ENCODE measurements around the gene NR2E1.

The NR2E1 gene

DNA sequence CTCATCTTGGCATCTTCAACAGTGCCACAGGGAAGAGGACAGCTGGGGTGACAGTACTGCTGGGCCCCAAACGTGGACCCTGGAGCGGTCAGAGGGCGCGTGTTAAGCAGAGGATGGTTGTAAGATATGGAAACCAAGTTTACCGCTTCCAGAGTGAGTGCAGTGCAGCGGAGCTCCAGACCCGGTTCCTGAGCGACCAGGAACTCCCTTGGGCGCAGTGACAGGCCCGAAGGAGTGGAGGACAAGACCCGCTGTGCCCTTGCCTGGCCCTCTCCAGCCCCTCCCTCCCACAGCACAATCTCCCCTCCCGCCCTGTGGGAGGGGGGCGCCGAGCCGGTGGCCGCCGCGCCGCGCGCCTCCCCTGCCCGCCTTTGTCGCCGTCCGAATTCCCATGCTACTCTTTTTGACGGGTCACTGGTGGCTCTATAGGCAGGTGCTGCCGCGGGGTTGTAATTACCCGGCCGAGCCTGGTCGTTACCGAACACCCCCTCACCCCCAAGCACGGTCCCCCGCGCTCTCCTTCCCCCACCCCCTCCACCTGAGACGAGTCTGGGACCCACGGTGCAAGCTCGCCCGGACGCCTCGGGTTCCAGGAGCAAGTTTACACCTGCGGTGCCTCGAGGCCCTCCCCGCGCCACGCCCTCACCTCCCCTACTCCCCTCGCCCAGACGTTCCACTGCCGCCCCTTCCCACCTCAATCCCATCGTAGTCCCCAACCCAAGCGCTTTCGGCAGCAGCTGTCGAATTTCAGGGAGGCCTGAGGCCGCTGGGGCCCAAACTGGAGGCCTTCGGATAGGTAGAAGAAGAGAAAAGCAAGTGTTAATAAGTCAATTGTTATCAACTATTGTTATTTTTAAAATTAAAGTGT is 3.9 kb downstream of the NR2E1 start:
- no peak overlapping the region for H3K27ac ChIP-seq
- peak overlapping the region in 1 of 7 experiments; percentile 13 for H3K4me3 ChIP-seq

DNA sequence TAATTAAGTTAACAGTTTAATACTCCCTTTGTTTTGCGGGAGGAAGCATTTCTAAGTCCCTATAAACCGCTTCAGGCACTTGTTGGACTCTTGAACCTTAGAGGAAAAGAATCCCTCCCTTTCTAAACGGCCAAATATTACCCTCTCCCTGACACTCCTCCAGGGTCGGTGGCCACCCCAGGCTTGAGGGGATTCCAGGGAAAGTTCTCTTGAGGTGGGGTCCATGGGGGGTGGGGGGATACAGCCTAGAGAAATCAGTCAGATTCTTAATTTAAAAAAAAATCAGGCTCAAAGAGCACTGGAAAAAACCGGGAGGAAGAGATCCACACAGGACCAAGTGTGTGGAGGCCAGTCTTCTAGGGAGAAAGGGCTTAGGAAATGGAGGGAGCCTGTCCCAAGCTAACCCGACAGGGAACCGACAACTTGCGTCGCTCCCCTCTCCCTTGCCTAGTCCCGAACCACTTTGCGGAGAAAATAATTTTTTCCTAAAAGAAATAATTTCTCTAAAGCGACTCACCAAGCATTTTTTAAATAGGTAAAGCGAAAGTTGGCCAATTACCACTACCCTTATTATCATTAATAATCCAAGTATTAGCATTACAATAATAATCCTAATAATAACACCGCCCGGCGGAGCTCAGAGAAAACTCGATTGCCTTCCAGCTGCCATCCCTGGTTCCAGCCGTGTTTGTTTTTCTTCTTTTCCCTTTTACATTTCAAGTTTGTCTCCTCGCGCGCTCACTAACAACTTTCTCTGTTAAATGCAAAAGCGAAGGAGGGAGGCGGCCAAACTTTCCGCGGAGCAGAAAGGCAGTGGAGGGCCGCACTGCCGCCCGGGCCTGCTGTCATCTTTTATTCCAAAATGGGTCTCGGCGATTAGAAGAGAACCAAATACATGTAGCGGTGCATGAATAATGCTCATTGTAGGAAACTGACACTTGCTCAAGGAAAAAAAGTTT is 4.8 kb downstream of the NR2E1 start:
- Histone ChIP-seq H3K4me3 (no peak overlapping the region), H3K27ac (no peak overlapping the region)

DNA sequence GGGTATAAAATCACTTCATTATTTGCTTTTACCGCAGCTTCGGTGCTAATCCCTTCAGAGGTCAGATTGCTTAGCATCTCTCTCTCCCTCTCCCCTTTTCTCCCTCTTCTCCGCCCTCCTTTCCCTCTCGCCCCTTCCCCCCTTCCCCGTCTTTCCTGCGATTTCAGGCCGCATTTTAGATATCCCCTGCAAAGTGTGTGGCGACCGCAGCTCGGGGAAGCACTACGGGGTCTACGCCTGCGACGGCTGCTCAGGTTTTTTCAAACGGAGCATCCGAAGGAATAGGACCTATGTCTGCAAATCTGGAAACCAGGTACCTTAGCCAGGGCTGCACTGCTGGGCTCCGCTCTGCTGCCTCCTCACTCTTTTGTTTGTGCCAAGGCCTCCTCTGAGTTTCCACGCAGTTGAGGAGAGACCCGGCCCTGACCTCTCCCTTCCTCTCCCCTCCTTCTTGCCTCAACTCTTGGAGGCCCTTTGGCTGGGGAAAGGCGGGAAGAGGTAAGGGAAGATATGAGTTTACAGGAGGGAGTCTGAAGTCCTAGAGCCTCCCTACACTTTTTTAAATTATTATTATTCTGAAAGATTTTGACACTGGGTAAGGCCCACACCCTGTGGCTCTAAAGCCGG is 5.6 kb downstream of the NR2E1 start:
- H3K27ac ChIP-seq = no peak overlapping the region

DNA sequence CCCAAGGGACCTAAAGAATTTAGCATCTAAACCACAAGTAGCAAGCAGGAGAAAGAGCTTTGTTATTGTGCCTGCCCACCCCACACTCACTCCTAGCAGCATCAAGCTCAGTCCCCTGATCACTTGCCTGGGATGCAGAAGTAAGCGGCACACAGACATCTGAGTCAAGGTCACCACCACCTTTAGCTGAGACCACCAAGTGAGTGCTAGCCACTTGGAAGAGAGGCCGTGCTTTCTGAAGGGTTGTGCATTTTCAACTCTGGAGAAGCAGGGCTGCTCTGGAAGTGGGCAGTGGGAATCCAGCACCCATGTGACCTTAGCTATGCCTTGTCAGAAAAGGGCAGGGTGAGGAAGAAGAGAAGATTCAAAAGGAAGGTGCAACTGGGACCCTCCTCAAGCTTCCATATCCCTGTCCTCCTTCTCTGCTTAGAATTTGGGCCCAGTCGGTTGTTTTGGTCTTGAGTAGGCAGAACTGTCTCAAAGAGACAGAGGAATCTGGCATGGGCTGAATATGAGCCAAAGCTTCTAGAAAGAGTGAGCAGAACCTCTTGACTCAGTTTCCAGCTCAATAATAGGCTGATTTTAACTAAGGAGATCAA is 6.2 kb downstream of the NR2E1 start:
- Histone ChIP-seq H3K27ac (no peak overlapping the region), H3K4me3 (no peak overlapping the region)

More for the DNA sequence above, 5.6 kb downstream of the NR2E1 start:
- H3K4me3 ChIP-seq = no peak overlapping the region

DNA sequence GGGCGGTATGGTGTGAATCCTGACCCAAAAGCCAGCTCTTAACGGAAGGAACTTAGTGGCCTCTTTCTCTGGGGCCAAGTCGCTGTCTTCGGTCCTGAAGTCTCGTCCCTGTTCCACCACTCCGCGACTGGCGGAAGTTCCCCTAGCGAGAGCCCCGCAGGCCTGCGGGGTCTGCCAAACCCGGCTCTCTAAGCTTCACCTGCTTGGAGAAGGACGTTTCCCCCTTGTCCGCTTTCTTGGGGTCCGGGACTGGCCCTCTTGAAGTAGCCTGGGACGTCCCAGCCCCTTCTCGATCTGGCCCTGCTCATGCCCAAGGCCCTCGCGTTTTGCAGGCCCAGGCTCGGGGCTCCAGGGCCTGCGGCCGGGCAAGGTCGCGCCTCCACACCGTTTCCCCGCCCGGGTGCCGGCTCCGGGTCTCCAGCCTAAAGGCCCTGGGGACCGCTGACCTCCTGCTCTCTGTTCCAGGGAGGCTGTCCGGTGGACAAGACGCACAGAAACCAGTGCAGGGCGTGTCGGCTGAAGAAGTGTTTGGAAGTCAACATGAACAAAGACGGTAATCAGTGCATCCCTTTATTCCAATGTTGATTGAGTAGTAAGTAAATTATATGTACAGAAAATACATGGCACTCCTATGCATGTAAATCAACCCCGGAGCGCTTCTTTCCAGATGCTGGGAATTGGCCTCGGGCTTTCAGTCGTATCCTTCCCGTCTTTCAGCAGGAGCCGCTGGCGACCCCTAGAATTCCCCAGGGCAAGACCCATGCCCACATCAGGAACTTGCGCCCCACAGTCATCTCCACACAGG is 8.8 kb downstream of the NR2E1 start:
- H3K27ac ChIP-seq = no peak overlapping the region
- H3K4me3 ChIP-seq = no peak overlapping the region

DNA sequence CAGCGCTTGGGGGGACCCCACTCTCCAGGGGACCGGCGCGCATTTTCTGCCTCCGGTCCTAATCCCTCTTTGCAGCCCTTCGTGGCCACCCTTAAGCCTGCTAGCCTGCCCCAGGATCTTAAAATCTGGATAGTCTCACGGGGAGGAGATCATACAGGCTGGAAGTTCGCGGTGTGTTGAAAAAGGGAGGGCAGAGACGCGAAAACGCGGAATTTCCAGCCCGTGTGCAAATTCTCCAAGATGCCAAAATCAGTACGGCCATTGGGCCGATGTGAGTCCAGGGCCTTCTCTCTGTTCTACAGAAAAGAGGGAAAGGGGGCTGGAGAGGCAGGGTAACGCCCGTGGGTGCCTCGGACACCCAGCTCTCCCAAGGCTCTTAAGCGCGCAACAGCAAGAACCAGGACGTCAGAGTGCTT is 9.4 kb downstream of the NR2E1 start:
- Histone ChIP-seq H3K27ac (no peak overlapping the region), H3K4me3 (peak overlapping the region in 4 of 7 experiments; percentile 0 to 35 (median 12))

DNA sequence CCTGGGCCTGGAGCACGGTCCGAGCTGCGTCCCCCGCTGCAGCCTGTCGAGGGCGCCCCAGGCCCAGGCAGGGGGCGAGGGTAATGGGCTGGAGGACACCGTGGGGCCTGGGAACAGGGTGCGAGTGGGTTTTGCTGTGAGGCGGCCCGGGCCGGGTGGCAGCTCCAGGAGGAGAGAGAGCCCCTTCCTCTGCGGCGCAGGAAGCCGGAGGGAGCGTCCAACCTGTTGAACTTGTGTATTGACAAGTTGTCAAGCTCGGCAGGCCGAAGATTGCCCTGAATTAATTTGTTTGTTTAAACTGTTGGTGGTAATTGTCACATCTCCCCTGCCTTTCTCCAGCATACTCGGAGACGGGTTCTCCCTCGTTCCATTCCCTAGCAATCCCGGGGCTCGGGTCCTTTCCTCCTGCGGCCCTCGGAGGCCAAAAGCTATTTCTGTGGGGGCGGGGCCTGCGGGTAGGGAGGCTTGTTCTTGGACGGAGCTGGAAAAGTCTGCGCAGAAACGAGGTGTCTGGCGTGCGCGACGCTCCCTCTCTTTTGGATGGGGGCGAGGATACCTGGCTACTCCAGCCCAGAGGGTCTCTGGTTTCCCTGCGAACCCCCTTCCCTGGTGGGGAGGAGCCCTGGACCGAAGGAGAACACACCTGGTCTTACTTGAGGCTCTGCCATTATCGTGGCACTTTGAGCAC is 9.9 kb downstream of the NR2E1 start:
- H3K4me3 ChIP-seq = peak overlapping the region in 6 of 7 experiments; percentile 0 to 35 (median 13)
- no peak overlapping the region for H3K27ac ChIP-seq

DNA sequence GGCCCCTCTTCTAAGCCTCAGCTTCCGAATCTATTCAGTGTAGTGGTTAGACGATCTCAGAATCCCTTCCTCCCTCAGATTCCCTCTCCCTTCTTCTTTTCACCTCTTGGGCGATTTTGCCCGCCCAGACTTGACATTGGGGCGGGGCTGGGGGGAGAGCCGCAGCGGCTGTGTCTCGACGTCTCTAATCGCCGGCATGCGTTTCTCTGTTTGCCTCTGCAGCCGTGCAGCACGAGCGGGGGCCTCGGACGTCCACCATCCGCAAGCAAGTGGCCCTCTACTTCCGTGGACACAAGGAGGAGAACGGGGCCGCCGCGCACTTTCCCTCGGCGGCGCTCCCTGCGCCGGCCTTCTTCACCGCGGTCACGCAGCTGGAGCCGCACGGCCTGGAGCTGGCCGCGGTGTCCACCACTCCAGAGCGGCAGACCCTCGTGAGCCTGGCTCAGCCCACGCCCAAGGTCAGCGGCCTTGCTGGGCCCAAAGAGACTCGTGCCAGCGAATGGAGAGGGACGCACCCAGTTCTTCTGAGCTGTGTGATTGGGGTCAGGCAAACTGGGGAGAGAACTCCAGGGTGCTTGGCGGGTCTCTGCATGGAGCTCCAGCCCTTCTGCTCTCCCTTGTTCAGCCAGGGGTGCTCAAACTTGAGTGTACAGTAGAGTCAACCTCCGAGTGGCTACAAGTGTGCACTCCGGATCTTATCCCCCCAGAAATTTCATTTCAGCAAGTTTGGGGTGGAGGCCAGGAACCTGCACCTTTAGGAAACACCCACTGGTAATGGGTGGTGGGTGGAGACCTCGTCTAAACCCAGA is 10.7 kb downstream of the NR2E1 start:
- Histone ChIP-seq H3K27ac (no peak overlapping the region), H3K4me3 (peak overlapping the region in 6 of 7 experiments; percentile 0 to 35 (median 13))

DNA sequence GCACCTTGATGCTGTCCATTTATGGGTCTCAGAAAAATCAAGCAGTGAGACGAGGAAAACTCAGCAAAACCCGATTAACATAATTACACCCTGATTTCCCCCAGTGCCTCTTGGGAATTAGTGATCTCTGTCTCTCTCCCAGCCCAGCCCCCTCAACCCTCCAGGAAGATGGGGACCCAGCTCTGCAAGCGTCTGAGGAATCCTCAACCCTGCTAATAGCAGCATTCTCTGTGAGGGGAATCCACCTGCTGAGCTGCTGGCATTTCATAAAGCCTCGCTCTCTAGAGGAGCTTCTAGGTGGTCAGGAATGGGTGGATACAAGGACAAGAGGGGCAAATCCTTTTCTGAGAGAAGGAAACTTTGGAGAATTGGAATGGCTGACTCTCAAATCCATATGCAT is 13.9 kb downstream of the NR2E1 start:
- H3K4me3 ChIP-seq = no peak overlapping the region
- H3K27ac ChIP-seq = no peak overlapping the region

DNA sequence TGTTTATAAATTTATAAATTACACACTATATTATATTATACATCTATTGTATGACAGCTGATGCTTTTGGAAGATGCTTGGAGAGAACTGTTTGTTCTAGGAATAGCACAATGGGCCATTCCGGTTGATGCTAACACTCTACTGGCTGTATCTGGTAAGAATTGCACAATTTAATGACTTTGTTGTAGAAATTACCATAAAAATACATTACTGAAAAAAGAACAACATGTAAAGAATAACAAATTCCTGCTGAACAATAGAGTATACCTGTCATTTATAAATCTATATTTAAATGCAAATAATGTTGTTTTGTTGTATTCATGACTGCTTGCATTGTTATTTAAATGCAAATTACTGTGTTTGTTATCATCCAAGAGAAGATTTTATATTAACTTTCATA is 14.4 kb downstream of the NR2E1 start:
- H3K4me3 ChIP-seq = no peak overlapping the region
- H3K27ac ChIP-seq = no peak overlapping the region

DNA sequence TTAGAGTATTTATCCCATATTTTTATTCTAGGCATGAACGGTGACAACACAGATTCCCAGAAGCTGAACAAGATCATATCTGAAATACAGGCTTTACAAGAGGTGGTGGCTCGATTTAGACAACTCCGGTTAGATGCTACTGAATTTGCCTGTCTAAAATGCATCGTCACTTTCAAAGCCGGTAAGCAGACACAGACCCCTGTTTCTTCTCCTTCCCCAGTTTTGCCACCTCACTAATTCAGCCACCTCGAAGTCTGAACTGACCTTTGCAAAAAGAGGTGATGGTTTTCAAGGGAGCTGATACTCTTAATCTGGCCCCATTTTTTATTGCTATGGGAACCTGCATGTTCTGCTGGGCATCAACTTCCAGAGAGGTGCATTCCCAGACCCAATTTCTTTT is 15.0 kb downstream of the NR2E1 start:
- Histone ChIP-seq H3K4me3 (no peak overlapping the region), H3K27ac (no peak overlapping the region)

DNA sequence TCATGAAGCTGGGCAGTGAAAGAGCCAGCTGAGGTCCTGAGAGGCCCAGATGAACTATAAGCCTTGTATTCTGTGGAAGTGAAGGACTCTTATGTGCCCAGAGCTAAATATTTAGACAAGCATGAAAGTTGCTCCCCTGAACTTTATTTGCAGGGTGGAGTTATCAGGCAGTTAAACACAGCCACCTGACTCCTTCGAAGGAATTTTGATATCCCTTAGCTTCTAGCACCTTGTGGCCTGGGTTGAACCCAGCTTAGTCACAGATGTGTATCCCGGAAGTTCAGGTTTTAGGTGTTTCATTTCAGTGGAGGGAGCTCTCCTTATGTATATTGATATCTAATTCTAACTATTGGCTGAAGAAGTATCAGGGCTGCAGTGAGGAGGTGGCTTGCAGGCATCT is 20.4 kb downstream of the NR2E1 start:
- Histone ChIP-seq H3K27ac (no peak overlapping the region), H3K4me3 (no peak overlapping the region)

DNA sequence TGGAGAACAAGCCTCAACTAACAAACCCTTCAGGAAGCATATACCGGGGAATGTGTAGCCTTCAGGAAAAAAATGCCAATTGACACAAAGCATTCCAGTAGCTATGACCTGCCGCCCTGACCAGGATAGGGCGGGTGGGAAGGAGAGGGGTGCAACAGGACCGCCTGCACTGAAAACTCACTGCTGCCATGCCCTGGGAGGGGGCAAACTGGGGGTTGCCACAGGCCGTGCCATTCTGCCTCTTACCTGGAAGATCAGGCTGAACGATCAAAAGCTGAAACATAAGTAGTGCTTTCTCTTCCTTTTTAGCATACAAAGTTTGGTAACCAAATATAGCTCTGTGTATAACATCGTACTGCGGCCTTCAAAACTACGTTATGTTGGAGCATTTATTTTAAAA is 21.7 kb downstream of the NR2E1 start:
- no peak overlapping the region for H3K4me3 ChIP-seq
- no peak overlapping the region for H3K27ac ChIP-seq

DNA sequence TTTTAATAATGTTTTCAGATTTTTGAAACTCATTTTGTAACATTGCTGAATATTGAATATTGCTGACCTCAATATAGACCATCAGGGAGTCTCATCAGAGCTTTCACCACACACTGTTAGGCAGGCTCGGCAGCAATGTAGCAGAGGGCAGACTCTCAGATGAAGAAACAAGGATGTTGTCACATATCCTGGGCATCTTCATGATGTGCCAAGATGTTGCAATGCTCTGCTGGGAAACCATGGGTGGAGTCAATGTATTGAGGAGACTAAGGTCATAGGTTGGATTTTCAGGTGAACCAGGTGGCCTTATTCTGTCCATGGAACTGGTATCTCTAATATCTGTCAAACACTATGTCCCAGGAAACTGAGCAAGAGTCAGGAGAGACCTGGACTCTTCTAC is 27.3 kb downstream of the NR2E1 start:
- no peak overlapping the region for H3K4me3 ChIP-seq

DNA sequence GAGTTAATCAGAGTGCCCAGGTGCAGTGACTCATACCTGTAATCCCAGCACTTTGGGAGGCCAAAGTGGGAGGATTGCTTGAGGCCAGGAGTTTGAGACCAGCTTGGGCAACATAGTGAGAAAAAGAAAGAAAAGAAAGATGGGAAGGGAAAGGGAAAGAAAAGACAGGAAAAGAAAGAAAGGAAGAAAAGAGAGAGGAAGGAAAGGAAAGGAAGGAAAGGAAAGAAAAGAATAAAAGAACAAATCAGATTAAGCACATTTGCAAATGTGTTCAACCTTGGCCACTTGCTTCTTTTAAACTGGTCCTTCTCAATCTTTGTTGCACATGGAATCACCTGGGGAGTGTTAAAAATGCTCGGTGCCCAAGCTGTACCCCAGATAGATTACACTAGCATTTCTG is 28.0 kb downstream of the NR2E1 start:
- H3K27ac ChIP-seq = no peak overlapping the region

More for the DNA sequence above, 27.3 kb downstream of the NR2E1 start:
- no peak overlapping the region for H3K27ac ChIP-seq

DNA sequence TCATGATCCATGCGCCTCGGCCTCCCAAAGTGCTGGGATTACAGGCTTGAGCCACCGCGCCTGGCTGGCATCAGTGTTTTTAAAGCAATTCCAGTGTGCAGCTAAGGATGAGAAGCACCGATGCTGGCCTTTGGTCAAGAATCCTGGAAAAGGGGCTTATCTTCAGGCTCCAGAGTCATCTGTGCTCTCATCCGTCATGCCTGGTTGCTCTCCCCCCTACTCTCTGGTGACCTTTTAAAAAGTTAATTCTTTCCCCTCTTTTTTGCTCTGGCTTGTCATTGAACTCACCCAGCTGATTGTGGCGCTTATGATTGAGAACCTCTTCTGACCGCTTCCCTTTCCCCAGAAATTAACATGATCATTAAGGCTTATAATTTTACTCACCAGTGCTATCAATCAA is 28.7 kb downstream of the NR2E1 start:
- H3K4me3 ChIP-seq = no peak overlapping the region

More for the DNA sequence above, 28.0 kb downstream of the NR2E1 start:
- no peak overlapping the region for H3K4me3 ChIP-seq

DNA sequence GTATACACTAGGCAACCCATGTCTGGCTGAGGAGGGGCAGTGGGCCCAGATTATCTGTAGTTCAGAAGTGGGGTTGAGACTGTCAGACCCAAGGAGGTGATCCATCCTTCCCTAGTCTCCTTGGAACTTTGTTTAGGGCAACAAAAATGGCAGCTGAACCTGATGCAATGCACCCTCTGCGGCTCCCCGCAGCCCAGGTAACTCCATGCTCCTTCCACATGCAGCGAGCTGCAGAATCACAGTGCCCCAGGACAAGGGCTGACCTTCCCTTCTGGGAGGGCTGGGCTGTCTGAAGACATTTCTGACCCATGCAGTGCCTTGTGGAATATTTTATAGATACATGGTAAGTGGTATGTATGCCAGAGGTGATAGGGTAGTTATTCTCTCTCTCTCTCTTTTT is 29.4 kb downstream of the NR2E1 start:
- no peak overlapping the region for H3K4me3 ChIP-seq
- H3K27ac ChIP-seq = no peak overlapping the region

More for the DNA sequence above, 28.7 kb downstream of the NR2E1 start:
- H3K27ac ChIP-seq = no peak overlapping the region

Data from skin epidermis (tissue), 12 donors.